ENCODE measurements around the gene OR2T27.

- no peak for TF ChIP-seq POLR2A (IDR thresholded peaks at IDR 0.05)
- TF ChIP-seq CTCF (IDR thresholded peaks at IDR 0.05) = no peak
- no peak for TF ChIP-seq POLR2AphosphoS5 (IDR thresholded peaks at IDR 0.05)
- no peak for TF ChIP-seq EP300 (IDR thresholded peaks at IDR 0.05)
These were observed 26.3 kb upstream of the OR2T27 start for GRCh38 chr1:248681651-248682050.

Measured in gastroesophageal sphincter (tissue), 3 donors.